ENCODE results near the gene TNFRSF9.

The TNFRSF9 gene

DNA sequence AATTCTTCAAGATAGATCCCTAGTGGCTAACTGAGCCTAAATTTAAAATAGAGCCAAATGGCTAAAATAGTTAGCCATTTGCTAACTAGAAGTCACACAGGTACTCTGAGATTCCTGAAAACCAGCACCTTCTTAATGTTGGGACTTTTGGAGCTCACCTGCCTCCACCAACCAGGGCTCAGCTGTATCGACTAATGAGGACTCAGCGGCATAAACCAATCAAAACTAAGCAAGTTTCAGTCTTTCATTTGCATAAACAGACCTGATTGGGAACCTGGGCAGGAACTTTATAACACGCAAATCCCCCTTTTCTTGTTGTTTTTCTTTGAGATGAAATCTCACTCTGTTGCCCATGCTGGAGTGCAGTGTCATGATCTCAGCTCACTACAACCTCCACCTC is 28.5 kb downstream of the TNFRSF9 start:
- ChIA-PET POLR2A (ENCODE audit: low non-redundant PET) (no interaction called here), CTCF (interaction anchor here (0.6 kb wide), 1 partner anchor 12 kb away, joined by 3 read pairs; no protein-coding TSS in a partner anchor)
- TF ChIP-seq CTCF (conservative IDR thresholded peaks at IDR 0.05; ENCODE audit: low read depth), result no peak
- DNase-seq (ENCODE audit: low spot score), result no peak
- no peak overlapping the region for H3K27ac ChIP-seq

DNA sequence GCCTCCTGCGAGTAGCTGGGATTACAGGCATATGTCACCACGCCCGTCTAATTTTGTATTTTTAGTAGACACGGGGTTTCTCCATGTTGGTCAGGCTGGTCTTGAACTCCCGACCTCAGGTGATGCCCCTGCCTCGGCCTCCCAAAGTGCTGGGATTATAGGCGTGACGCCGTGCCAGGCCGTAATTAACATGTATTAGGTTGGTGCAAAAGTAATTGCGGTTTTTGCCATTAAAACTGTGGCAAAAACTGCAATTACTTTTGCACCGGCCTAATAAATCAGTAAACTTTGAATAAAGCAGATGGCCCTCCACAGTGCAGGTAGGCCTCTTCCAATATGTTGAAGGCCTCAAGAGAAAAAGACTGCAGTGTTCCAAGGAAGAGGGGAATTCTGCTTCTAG is 35.4 kb downstream of the TNFRSF9 start:
- DNase-seq (ENCODE audit: low spot score), result no peak
- POLR2A ChIA-PET (ENCODE audit: low non-redundant PET), result no interaction called here
- no peak for TF ChIP-seq CTCF (conservative IDR thresholded peaks at IDR 0.05; ENCODE audit: low read depth)
- CTCF ChIA-PET, result interaction anchor here (0.9 kb wide), 1 partner anchor 236 kb away, joined by 3 read pairs; no protein-coding TSS in a partner anchor
- H3K27ac ChIP-seq, result no peak overlapping the region

- ChIA-PET CTCF (interaction anchor here (0.6 to 0.7 kb wide), 5 partner anchors 29 to 548 kb away, joined by 3 to 7 read pairs (median 3); no protein-coding TSS in a partner anchor), POLR2A (ENCODE audit: low non-redundant PET) (no interaction called here)
- peak; percentile 70 for TF ChIP-seq CTCF (conservative IDR thresholded peaks at IDR 0.05; ENCODE audit: low read depth)
- DNase-seq (ENCODE audit: low spot score), result peak; percentile 76
- H3K27ac ChIP-seq, result no peak overlapping the region
Measured at GRCh38 chr1:7902478-7903085, 38.1 kb downstream of the TNFRSF9 start.

DNA sequence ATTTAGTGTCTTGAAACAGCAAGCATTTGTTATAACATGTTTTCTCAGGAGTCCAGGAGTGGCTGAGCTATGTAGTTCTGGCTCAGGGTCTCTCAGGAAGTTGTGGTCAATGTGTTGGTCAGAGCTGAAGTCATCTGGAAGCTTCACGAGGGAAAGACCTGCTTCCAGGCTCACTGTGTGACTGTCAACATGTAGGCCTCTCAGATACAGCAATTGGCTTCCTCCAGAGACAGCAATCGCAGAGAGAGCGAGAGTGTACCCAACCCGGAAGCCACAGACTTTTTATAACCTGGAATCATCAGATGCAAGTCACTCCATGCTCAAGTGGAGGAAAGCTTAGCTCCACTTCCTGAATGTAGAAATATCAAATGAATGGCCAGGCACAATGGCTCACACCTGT is 40.9 kb downstream of the TNFRSF9 start:
- POLR2A ChIA-PET (ENCODE audit: low non-redundant PET), result no interaction called here
- no peak for DNase-seq (ENCODE audit: low spot score)
- CTCF ChIA-PET, result interaction anchor here (1.0 kb wide), 1 partner anchor 1163 kb away, joined by 4 read pairs; no protein-coding TSS in a partner anchor

DNA sequence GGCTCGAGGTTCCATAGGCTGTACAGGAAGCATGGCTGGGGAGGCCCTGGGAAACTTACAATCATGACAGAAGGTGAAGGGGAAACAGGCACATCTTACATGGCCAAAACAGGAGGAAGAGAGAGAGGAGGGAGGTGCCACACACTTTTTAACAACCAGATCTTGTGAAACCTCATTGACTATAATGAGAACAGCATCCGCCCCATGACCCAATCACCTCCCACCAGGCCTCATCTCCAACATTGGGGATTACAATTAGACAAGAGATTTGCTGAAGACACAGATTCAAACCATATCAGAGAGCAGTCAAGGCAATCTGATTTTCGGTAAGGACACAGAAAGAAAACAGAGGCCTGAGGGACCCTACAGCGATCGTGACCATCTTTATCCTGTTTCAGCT is 41.7 kb downstream of the TNFRSF9 start:
- DNase-seq (ENCODE audit: low spot score), result no peak
- no peak overlapping the region for H3K27ac ChIP-seq
- ChIA-PET CTCF (no interaction called here), POLR2A (ENCODE audit: low non-redundant PET) (no interaction called here)
- TF ChIP-seq CTCF (conservative IDR thresholded peaks at IDR 0.05; ENCODE audit: low read depth), result no peak

More for the DNA sequence above, 40.9 kb downstream of the TNFRSF9 start:
- H3K27ac ChIP-seq, result no peak overlapping the region; the same call in 1 of the 2 replicates
- no peak for TF ChIP-seq CTCF (conservative IDR thresholded peaks at IDR 0.05; ENCODE audit: low read depth)

- ChIA-PET CTCF (interaction anchor here (1.0 kb wide), 1 partner anchor 228 kb away, joined by 3 read pairs; no protein-coding TSS in a partner anchor), POLR2A (ENCODE audit: low non-redundant PET) (no interaction called here)
- H3K27ac ChIP-seq, result no peak overlapping the region
- no peak for DNase-seq (ENCODE audit: low spot score)
- TF ChIP-seq CTCF (conservative IDR thresholded peaks at IDR 0.05; ENCODE audit: low read depth), result no peak
Measured at GRCh38 chr1:7896994-7897393, 43.6 kb downstream of the TNFRSF9 start.
